A673 (cell line): ENCODE results near the gene IGSF21.

Experiments used
- CTCF ChIP-seq: fragments of 300-800, 200-600 bp; sonication (generic); conservative IDR thresholded peaks from 2 replicates; pipeline ENCODE4 v1.5.1; 2017; ENCODE audit warnings: low read depth, mild to moderate bottlenecking, antibody characterized with exemption, low read length, moderate library complexity, mixed read lengths
- EZH2 ChIP-seq: fragments of 200-600 bp; sonication (generic); IDR thresholded peaks from 2 replicates; pipeline ENCODE4 v1.6.1; 2017; ENCODE audit warnings: borderline replicate concordance, low read depth, mild to moderate bottlenecking, mixed read lengths, antibody characterized with exemption, low read length; ENCODE audit not compliant: poor library complexity, severe bottlenecking

GRCh38 chr1:18352636-18353265, 245.2 kb downstream of the IGSF21 start:
- TF ChIP-seq CTCF: no peak
- no peak for TF ChIP-seq EZH2
